ENCODE measurements around the gene FAM234B.

DNA sequence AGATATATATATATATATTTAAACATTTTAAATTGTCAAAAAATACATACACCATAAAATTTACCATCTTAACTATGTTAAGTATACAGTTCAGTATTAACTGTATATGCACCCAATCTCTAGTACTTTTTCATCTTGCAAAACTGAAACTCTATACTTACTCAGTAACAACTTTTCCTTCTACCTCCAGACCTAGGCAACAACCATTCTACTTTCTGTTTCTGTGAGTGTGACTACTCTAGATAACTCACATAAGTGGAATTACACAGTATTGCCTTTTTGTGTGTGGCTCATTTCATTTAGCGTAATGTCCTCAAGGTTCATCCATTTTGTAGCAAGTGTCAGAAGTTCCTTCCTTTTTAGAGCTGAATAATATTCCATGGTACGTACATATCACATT, 8.2 kb downstream of the FAM234B start:
- TF ChIP-seq RAD21 (IDR thresholded peaks at IDR 0.05; ENCODE audit: low read length) = no peak
- no peak for TF ChIP-seq YY1 (IDR thresholded peaks at IDR 0.05; ENCODE audit: low read depth)

Data from SK-N-SH (cell line).